GM12801 (cell line): ENCODE results near the gene IMMP2L.

Source experiments
- CTCF ChIP-seq: IDR thresholded peaks from one replicate; pipeline ENCODE4 v1.5.1; 2011; ENCODE audit warnings: control low read depth; ENCODE audit not compliant: insufficient read length; ENCODE audit errors: extremely low read depth

Gene IMMP2L

GRCh38 chr7:111199643-111200042 lies 362.6 kb downstream of the IMMP2L start:
- TF ChIP-seq CTCF: no peak

DNA sequence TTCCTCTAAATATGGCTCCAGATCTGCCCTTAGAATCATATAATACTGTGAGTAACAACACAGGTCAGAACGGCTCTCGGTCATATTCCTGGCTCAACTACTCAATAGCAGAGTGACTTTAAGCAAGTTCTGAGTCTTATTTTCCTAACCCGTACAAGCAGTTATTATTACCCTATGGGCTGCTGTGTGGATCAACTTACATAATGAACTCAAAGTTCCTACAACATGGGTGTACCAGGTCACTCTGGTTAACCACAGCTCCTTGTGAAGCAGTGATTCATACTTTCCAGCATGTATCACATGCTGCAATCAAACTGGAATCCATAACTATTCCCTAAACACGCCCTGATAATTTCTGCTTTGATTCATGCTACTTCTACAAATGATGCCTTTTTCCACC lies 364.0 kb downstream of the IMMP2L start:
- TF ChIP-seq CTCF: no peak

- no peak for TF ChIP-seq CTCF
Measured at GRCh38 chr7:111196655-111197054, 365.6 kb downstream of the IMMP2L start.

DNA sequence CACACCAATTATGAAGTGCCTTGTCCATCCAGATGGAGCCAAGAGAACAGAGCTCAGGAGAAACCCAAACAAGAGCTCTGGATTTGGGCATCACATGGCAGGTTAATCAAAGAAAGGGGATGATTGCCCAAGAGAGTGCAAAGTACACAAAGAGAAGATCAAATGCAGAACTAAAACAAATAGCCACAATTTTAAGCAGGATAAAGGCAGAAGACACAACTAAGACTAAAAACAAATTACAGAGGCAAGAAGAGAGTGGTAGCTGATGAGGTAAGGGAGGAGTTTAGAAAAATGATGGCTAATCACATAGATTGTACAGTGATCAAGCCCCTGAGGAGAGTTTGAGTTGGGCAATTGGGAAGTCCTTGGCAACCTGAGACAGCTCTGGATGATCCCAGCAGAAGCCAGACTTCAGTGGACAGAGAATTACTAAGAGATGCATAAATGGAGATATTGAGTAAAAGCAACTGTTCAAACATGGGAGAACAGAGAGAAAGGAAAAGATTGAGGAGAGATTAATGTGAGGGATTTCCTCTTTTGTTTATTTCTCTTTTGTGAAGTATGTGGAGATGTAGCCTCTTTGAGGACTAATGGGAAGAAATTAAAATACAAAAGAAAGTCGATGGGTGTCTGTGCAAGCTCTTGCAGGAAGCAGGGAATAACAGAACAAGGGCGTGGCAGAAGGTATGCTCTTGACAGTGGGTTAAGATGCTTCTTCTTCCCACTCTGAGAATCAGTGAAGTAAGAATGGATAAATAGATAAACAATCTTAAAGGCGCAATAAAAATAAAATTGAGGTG lies 369.5 kb downstream of the IMMP2L start:
- TF ChIP-seq CTCF: no peak

GRCh38 chr7:111190804-111191203 lies 371.5 kb downstream of the IMMP2L start:
- no peak for TF ChIP-seq CTCF

DNA sequence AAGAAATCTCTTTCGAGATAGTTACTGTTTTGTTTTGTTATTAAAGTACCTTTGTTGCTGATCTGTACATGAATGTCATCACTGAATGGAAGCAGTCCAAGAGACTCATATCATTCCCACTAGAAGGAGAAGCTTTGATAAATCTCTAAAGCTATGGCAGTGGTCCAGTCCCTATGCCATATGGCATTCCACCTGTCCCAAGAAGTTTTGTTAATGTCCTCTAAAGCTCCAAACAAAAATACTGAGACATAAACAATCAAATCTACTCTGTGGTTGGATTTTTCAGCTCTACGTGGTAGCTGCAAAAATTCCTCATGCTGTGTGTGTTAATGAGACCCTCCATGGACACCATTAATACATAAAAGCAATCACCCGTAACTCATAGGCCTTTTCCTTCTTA lies 377.3 kb downstream of the IMMP2L start:
- no peak for TF ChIP-seq CTCF

- no peak for TF ChIP-seq CTCF
Measured at GRCh38 chr7:111183321-111183720, 379.0 kb downstream of the IMMP2L start.
